ENCODE data around the gene PLEKHA5. TPM values are rescaled to one million over a fixed set of nuclear protein-coding genes. Genes with fewer than 3 reads are reported as not detected.
"Not testable (repeated sequence)": the region's sequence is repeated elsewhere in the genome, so short reads cannot be mapped to it uniquely, and the experiment has no call there.

The PLEKHA5 gene
- total and polyA plus RNA-seq, 2 donors from 2014 or later, result 26.6 to 52.9 TPM

DNA sequence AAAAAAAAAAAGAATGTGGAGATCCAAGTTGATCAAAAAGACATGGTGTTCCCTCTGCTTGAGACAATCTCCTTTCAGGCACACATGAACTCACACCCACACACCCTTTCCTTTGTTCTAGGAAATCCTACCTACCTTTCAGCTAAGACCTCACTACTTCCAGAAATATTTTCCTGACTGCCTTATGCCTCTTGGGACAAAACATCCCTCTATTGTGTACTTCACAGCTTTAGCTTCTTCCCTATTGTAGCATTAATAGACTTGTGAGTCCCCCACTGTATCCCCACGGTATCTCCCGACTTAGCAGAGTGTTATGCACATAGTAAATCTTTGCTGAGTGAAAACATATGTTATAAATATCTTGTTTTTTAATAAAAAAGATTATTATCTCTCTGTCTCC is 264.9 kb downstream of the PLEKHA5 start:
- H3K27ac ChIP-seq (ENCODE audit: low read depth in 2 of 2, low read length in 2 of 2), result no peak overlapping the region
- H3K4me1 ChIP-seq (ENCODE audit: control insufficient read depth in 2 of 3, insufficient read depth in 2 of 3, low read depth in 1 of 3, low read length in 3 of 3), result no peaks in the 10 kb centered on the region
- no peaks in the 10 kb centered on the region for H3K9me3 ChIP-seq (ENCODE audit: control insufficient read depth in 2 of 3, insufficient read depth in 1 of 3, low read length in 3 of 3)
- intact Hi-C loops (cut with DNase I), result no loop called here
- DNase-seq, result no peak
- H3K4me3 ChIP-seq (ENCODE audit: low read length in 3 of 3), result no peak overlapping the region
- TF ChIP-seq, protein P1, sequence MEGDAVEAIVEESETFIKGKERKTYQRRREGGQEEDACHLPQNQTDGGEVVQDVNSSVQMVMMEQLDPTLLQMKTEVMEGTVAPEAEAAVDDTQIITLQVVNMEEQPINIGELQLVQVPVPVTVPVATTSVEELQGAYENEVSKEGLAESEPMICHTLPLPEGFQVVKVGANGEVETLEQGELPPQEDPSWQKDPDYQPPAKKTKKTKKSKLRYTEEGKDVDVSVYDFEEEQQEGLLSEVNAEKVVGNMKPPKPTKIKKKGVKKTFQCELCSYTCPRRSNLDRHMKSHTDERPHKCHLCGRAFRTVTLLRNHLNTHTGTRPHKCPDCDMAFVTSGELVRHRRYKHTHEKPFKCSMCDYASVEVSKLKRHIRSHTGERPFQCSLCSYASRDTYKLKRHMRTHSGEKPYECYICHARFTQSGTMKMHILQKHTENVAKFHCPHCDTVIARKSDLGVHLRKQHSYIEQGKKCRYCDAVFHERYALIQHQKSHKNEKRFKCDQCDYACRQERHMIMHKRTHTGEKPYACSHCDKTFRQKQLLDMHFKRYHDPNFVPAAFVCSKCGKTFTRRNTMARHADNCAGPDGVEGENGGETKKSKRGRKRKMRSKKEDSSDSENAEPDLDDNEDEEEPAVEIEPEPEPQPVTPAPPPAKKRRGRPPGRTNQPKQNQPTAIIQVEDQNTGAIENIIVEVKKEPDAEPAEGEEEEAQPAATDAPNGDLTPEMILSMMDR (IDR thresholded peaks at IDR 0.05; ENCODE audit: borderline replicate concordance, extremely low read depth, insufficient read depth), result no peak
- no peak overlapping the region for H3K9ac ChIP-seq (ENCODE audit: low read length in 3 of 3)
- FAIRE-seq, result no peak
- no peaks in the 10 kb centered on the region for H3K36me3 ChIP-seq (ENCODE audit: control insufficient read depth in 2 of 3, insufficient read depth in 3 of 3, low read length in 3 of 3)
- H3K27me3 ChIP-seq (ENCODE audit: control insufficient read depth, insufficient read depth, low read length), result no peaks in the 10 kb centered on the region

GRCh38 chr12:19397534-19397933 is 268.0 kb downstream of the PLEKHA5 start:
- no peak overlapping the region for H3K27ac ChIP-seq (ENCODE audit: low read depth in 2 of 2, low read length in 2 of 2)
- DNase-seq, result no peak
- H3K27me3 ChIP-seq (ENCODE audit: control insufficient read depth, insufficient read depth, low read length), result no peaks in the 10 kb centered on the region
- H3K4me1 ChIP-seq (ENCODE audit: control insufficient read depth in 2 of 3, insufficient read depth in 2 of 3, low read depth in 1 of 3, low read length in 3 of 3), result no peaks in the 10 kb centered on the region
- H3K36me3 ChIP-seq (ENCODE audit: control insufficient read depth in 2 of 3, insufficient read depth in 3 of 3, low read length in 3 of 3), result no peaks in the 10 kb centered on the region
- FAIRE-seq, result no peak
- H3K9me3 ChIP-seq (ENCODE audit: control insufficient read depth in 2 of 3, insufficient read depth in 1 of 3, low read length in 3 of 3), result no peaks in the 10 kb centered on the region
- intact Hi-C loops (cut with DNase I), result no loop called here
- H3K9ac ChIP-seq (ENCODE audit: low read length in 3 of 3), result no peak overlapping the region
- no peak overlapping the region for H3K4me3 ChIP-seq (ENCODE audit: low read length in 3 of 3)
- TF ChIP-seq, protein P1 (IDR thresholded peaks at IDR 0.05; ENCODE audit: borderline replicate concordance, extremely low read depth, insufficient read depth), result no peak

- H3K36me3 ChIP-seq (ENCODE audit: control insufficient read depth in 2 of 3, insufficient read depth in 3 of 3, low read length in 3 of 3), result no peaks in the 10 kb centered on the region
- H3K4me1 ChIP-seq (ENCODE audit: control insufficient read depth in 2 of 3, insufficient read depth in 2 of 3, low read depth in 1 of 3, low read length in 3 of 3), result no peaks in the 10 kb centered on the region
- TF ChIP-seq, protein P1 (IDR thresholded peaks at IDR 0.05; ENCODE audit: borderline replicate concordance, extremely low read depth, insufficient read depth), result no peak
- intact Hi-C loops (cut with DNase I), result no loop called here
- FAIRE-seq (no peak), DNase-seq (no peak)
- no peak overlapping the region for H3K9ac ChIP-seq (ENCODE audit: low read length in 3 of 3)
- H3K4me3 ChIP-seq (ENCODE audit: low read length in 3 of 3), result no peak overlapping the region
- no peak overlapping the region for H3K27ac ChIP-seq (ENCODE audit: low read depth in 2 of 2, low read length in 2 of 2)
- no peaks in the 10 kb centered on the region for H3K9me3 ChIP-seq (ENCODE audit: control insufficient read depth in 2 of 3, insufficient read depth in 1 of 3, low read length in 3 of 3)
- H3K27me3 ChIP-seq (ENCODE audit: control insufficient read depth, insufficient read depth, low read length), result no peaks in the 10 kb centered on the region
Observed at GRCh38 chr12:19398376-19399363, 269.1 kb downstream of the PLEKHA5 start.

DNA sequence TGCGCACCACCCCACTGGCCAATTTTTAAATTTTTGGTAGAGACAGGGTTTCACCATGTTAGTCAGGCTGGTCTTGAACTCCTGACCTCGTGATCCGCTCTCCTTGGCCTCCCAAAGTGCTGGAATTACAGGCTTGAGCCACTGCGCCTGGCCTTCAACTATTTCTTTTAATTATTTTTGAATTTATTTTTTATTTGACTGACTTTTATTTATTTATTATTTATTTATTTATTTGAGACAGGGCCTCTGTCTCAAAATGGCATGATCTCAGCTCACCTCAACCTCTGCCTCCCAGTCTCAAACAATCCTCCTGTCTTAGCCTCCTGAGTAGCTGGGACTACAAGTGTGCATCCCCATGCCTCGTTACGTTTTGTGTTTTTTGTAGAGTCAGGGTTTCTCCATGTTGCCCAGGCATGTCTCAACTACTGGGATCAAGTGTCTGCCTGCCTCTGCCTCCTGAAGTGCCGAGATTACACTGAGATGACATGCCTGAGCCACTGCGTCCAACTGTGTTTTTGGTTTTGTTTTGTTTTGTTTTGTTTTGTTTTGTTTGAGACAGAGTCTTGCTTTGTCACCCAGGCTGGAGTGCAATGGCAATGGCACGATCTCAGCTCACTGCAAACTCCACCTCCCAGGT is 271.2 kb downstream of the PLEKHA5 start:
- intact Hi-C loops (cut with DNase I); DNase-seq; FAIRE-seq; H3K36me3 ChIP-seq (ENCODE audit: control insufficient read depth in 2 of 3, insufficient read depth in 3 of 3, low read length in 3 of 3); H3K9me3 ChIP-seq (ENCODE audit: control insufficient read depth in 2 of 3, insufficient read depth in 1 of 3, low read length in 3 of 3); H3K9ac ChIP-seq (ENCODE audit: low read length in 3 of 3); H3K27me3 ChIP-seq (ENCODE audit: control insufficient read depth, insufficient read depth, low read length); H3K27ac ChIP-seq (ENCODE audit: low read depth in 2 of 2, low read length in 2 of 2); H3K4me3 ChIP-seq (ENCODE audit: low read length in 3 of 3); H3K4me1 ChIP-seq (ENCODE audit: control insufficient read depth in 2 of 3, insufficient read depth in 2 of 3, low read depth in 1 of 3, low read length in 3 of 3): not testable (repeated sequence)

Data from kidney (tissue), 14 donors.